HG03460 (cell line): ENCODE results near the gene SIRPD.
"Not testable (repeated sequence)": the region's sequence is repeated elsewhere in the genome, so short reads cannot be mapped to it uniquely, and the experiment has no call there.

ENCODE experiments used
- ATAC-seq: cut with Tn5 transposase; IDR thresholded peaks from one replicate; pipeline ENCODE4 v1.9.1; 2021; ENCODE audit not compliant: unreplicated experiment

The SIRPD gene

GRCh38 chr20:1557605-1558004, at the start of gene SIRPD:
Gene SIRPD, minus strand, starts transcription at chr20:1557705. Its CDS starts 52 bp downstream, at chr20:1557653.
- no peak for ATAC-seq

DNA sequence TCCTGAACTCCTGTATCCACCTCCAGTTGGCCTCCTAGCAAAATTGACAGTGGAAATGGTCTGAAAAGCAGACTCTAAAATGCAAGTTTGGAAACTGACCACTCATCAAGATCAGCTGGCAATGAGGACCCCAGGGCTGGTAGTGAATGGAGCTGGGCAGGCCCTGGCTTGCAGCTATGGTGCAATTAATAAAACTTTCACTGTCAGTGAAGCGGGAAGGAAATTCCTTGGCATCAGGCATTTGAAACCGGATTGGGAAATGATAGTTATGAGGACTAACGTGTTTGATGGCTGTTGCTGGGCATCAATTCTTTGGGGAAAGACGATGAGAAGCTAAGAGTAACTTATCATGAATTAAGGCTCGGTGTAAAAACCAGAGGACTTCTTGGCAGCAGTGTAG, 43.2 kb upstream of the SIRPD start:
- ATAC-seq = no peak

DNA sequence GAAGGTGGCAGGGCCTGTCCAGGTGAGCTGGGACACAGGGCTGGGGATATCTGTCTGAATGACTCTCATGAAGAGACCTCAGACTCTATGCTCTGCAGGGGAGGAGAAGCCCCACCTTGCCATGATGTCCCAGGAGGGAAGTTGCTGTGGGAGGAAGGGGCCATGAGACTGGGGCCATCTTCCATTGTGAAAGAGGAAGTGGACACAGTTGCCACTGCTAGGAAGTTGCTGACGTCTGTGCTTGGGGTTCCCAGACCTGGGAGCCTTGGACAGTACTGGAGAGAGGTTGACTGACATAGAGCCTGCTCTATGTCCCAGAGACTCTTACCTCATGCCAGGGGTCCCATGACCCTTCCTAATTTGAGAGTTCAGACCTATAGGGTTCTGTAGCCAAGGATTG, 37.8 kb upstream of the SIRPD start:
- no peak for ATAC-seq

DNA sequence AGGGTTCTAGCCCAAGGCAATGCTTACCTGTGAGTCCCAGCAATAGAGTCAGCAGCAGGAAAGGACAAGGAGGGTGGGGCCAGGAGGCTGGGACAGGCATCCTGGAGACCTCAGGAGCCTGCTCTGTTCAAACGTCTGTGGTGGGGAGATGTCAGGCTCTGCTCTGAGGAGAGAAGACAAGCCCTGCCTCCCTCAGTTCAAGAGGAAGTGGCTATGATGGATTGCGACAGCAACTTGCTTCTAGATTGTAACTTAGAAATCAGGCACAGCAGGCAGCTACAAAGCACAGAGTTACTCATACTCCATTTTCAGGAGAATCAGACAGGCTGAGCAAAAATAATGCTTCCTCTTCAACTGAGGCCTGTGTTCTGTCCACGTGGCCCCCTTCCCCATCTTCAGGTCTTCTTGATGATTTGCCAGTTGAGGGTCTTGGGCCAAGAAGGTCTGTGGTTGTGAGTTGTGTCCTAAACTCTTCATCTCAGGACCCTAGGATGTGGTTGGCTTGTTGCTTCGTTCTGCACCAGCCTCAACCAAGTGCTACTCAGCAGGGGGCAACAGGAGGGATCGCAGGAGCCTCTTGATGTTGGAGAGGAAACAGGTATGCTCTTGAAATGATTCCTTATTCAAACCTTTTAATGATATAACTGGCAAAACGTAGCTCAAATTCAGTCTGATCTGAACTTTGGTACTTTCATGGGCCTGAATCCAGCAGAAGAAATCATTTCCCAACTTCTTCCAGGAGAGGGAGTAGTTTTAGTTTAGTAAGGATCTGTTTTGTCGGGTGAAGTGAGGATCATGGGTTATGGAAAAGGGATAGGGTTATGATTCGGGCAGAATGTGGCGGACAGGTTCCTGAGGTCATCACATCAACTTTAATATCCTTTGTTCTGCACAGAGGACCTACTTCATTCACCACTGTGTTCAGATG, 31.3 kb upstream of the SIRPD start:
- no peak for ATAC-seq

GRCh38 chr20:1587781-1588532, 30.5 kb upstream of the SIRPD start:
- no peak for ATAC-seq

DNA sequence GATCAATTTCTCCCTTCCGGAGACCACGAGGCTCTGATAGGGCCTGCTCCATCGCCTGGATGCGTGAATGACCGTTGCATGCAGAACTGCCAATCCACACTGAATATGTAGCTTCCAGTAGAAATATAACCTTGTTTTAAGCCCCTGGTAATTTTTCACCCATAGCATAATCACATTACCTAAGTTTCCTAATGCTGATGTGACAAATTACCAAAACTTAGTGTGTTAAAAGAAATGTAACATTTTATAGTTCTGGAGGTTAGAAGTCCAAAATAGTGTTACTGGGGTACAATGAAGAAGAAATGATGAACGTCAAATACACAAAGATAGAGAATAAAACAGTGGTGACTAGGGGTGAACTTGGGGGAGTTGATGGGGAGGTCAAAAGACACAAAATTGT, 22.0 kb upstream of the SIRPD start:
- no peak for ATAC-seq

DNA sequence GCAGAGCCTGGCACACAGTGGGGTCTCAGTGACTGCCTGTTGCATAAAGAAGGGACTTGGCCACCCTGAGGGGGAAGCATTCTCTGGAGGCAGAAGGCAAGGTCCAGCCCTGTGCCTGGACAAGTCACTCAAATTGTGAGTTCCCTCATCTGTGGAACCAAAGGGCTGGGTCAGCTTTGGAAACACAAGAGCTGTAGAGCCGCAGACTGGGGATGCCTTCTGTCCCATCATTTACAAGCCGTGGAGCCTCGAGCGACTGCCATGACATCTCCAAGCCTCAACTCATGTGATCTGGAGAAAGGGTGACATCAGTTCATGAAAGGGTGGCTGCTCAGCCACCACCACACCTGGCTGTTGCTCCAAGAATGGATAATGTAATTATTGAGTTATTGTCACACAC, 20.4 kb upstream of the SIRPD start:
- no peak for ATAC-seq

DNA sequence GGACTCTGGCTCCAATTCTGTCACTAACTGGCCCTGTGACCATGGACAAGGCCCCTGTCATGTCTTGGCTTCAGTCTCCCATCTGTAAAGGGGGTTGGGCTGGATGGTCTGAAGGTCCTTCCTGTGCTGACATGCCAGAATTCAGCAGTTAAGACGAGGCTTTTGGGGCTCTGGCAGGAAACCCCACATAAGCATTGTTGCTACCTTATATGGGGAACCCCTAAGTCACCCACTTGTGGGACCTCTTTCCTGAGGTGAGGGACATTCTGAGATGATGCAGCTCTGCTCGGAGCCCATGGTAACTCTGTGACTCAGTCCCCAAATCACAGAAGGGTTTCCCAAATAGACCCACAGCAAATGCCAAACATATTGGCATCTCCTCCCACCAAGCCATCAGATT, 19.8 kb upstream of the SIRPD start:
- not testable (repeated sequence) for ATAC-seq

DNA sequence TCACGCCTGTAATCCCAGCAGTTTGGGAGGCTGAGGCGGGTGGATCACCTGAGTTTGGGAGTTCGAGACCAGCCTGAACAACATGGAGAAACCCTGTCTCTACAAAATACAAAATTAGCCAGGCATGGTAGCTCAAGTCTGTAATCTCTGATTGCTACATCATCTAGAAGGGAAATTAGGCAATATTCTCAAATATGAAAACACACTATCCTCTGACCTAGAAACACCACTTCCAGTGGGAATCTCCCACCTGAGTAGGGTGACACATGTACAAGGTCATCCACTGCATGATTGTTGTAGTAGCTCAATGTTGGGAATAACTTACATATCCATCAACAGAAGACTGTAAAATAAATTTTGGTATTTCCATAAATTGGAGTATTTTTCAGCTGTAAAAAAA, 19.1 kb upstream of the SIRPD start:
- ATAC-seq = no peak

- not testable (repeated sequence) for ATAC-seq
These were observed 18.5 kb upstream of the SIRPD start for GRCh38 chr20:1576003-1576402.

- not testable (repeated sequence) for ATAC-seq
These were observed 14.1 kb upstream of the SIRPD start for GRCh38 chr20:1571583-1571982.

DNA sequence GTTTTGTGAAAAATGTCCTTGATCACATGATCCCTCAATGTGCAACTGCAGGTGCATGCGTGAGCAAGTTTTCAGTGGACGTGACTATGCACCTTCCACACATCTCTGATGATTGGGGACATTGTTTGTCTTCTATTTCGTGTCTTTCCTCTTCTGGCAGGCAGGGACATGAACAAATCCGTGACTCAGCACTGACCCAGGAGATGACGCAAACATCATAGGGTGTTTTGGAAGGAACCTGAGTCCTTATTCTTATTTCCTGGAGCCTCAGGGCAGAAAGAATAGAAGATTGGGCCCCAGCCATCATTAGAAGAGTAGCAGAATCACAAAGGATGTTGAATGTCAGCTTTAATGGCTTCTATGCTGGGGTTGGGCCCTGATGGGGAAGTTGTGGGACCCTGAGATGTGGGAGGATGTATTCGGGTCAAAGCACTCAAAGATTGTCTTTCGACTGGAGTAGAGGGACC, 11.9 kb upstream of the SIRPD start:
- no peak for ATAC-seq

- no peak for ATAC-seq
These were observed 10.6 kb upstream of the SIRPD start for GRCh38 chr20:1568163-1568490.

DNA sequence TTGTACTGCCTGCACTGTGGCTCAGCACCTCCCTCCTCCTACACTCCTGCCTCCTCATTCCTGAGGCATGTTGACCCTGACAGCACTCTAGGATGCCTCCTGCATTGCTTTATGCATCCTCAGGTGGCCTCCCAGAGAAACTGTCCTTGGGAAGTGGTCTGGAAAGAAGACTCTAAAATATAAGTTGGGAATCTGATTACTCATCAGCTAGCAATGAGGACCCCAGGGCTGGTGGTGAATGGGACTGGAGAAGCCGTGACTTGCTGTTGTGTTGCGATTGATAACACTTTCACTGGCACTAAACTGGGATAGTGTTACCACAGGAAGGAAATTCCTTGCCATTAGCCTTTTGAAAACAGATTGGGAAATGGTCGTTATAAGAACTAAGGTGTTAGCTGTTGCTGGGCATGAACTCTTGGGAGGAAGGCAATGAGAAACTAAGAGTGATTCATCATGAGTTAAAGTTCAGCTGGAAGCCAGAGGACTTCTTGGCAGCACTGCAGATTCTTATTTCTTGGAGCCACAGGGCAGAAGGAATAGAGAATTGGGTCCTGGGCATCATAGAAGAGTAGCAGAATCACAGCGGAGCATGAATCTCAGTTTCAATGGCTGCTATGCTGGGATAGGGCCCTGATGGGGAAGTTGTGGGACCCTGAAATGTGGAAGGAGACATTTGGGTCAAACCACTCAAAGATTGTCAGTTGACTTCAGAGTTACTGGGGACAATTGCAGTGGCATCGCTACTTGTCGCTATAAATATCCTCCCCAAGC, 10.1 kb upstream of the SIRPD start:
- no peak for ATAC-seq

GRCh38 chr20:1566701-1567100, 9.2 kb upstream of the SIRPD start:
- ATAC-seq = no peak

DNA sequence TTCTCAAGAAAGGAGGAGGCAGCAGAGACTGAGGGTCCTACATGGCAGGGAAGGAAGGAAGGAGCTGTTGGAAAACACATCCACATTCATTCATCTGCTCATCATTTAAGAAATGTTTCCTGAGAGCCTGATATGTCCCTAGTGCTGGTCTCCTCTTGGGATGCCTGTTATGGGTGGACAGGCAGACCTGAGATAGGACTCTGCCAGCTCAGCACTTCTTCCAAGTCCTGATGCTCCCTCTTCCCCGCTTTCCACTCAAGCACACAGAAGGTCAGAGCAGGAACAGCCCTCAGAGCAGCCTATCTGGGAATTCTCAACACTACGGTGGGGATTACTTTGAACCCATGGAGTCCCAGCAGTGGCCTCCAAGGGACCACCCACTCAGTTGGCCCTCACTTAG, 8.0 kb upstream of the SIRPD start:
- ATAC-seq = no peak

GRCh38 chr20:1563598-1563997, 6.1 kb upstream of the SIRPD start:
- ATAC-seq = no peak

GRCh38 chr20:1562622-1563021, 5.1 kb upstream of the SIRPD start:
- no peak for ATAC-seq

GRCh38 chr20:1561350-1561749, 3.8 kb upstream of the SIRPD start:
- ATAC-seq = no peak

DNA sequence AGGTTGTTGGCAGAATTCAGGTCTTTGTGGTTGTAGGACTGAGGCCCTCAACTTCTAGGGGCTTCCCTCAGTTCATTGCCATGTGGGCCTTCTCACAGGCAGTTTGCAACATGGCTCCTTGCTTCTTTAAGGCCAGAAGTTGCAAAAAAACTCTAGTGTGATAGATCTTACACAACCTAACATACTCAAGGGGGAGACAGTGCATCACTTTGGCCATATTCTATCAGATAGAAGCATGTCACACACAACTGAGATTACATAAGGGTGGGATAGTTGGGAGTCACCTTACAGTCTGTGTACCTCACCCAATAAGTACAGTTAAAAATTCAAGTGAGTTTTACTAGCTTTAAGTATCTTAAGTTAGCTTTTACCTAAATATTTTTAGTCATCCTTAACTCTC, 1.6 kb downstream of the SIRPD start:
- no peak for ATAC-seq

- ATAC-seq = no peak
These were observed 17.6 kb downstream of the SIRPD start for GRCh38 chr20:1539816-1540419.
